Measurements from ENCODE around the gene PHKA1.
"Not testable (repeated sequence)": the region's sequence is repeated elsewhere in the genome, so short reads cannot be mapped to it uniquely, and the experiment has no call there.

Gene PHKA1

DNA sequence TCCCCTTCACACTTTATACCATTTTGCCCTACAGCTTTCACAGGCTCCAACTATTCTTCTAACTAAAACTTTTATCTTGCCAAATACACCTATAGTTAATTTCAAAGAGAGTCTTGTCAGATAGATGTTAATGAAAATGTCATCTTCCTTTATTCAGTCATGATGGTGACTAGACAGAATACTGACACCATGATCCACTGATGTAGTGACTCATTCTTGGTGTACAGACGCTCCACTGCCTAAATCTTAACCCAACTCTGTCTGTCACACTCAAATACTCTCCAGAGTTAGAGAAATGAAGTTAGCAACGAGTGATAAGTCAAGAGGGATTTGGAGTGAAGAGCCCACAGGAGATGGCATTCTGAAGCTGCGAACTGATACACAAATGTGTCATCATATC lies 109.4 kb downstream of the PHKA1 start:
- no peak for DNase-seq
- in situ Hi-C loops (cut with HindIII; ENCODE audit: low pct_ligation_motif_present, low pct_unique_long_range_greater_than_20kb, low sequenced_read_pairs), result no loop called here

DNA sequence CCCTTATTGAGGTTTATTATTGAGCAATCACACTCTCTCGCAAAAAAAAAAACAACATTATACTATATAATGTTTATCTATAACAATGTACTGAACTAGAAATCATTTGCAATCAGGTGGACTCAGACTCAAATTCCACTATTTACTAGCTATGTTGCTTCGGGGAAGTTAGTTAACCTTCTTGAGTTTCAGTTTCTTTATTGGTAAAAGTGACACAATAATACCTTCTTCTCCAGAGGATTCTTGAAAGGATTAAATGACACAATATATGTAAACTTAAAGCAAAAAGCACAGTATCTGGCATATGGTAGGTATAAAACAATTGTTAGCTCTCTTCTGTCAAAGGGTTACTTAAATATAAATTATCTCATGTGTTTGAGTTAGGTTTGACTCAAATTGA lies 110.0 kb downstream of the PHKA1 start:
- in situ Hi-C loops (cut with HindIII; ENCODE audit: low pct_ligation_motif_present, low pct_unique_long_range_greater_than_20kb, low sequenced_read_pairs), result no loop called here
- no peak for DNase-seq

DNA sequence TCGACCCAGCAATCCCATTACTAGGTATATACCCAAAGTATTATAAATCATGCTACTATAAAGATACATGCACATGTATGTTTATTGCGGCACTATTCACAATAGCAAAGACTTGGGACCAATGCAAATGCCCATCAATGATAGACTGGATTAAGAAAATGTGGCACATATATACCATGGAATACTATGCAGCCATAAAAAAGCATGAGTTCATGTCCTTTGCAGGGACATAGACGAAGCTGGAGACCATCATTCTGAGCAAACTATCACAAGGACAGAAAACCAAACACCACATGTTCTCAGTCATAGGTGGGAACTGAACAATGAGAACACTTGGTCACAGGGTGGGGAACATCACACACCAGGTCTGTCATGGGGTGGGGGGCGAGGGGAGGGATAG lies 123.1 kb downstream of the PHKA1 start:
- in situ Hi-C loops (cut with HindIII; ENCODE audit: low pct_ligation_motif_present, low pct_unique_long_range_greater_than_20kb, low sequenced_read_pairs); DNase-seq: not testable (repeated sequence)

DNA sequence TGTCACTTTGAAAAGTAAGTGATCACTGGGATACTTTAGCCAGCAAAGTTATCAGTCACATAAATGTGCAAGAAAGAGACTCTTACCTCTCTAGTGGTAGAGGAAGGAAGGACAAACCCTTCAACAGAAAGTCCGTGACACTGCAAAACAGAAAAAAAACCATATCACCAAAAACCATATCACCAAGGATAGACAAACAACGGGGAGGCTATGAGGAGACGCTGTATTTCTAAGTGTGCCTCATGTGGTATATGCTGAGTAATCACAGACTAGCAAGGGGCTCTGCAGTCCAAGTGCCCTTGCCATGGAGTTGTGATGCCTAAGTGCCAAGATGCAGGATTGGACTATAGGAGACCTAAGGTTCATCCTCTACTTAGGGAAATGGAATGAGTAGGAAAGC lies 129.9 kb downstream of the PHKA1 start:
- DNase-seq, result no peak
- in situ Hi-C loops (cut with HindIII; ENCODE audit: low pct_ligation_motif_present, low pct_unique_long_range_greater_than_20kb, low sequenced_read_pairs), result no loop called here

DNA sequence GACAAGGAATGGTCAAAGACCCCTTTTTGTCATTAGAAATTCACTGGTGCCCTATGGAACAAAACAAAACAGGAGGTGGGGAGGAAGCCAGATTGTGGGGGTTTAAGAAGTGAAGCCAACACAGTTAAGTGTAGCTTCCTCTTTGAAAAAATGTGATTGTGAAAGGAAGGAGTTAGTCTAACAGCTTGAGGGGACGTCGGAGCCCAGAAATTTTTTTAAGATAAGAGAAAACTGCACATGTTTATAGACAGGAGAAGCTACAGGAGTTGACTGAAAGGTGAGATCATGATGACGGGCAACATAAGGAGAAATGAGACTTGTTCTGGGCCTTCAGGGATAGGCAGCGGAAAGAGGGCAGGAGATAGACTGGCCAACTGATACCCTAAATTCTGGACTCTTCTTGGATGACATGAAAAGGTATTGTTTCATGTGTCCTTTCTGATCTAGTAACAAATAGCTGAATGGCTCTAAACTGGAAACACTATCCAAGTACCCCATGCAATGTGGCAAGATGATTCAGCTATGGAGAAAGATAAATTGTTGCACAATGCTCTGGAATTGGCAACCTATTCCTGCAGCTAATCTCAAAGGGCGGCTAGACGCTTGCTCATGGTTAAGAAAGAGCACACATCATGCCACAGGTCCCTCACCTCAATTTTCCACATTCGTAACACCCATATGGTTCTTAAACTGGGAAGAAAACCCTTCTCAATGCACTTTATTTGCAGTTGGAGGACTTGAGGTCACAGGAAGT lies 137.8 kb downstream of the PHKA1 start:
- in situ Hi-C loops (cut with HindIII; ENCODE audit: low pct_ligation_motif_present, low pct_unique_long_range_greater_than_20kb, low sequenced_read_pairs), result no loop called here
- DNase-seq, result no peak

DNA sequence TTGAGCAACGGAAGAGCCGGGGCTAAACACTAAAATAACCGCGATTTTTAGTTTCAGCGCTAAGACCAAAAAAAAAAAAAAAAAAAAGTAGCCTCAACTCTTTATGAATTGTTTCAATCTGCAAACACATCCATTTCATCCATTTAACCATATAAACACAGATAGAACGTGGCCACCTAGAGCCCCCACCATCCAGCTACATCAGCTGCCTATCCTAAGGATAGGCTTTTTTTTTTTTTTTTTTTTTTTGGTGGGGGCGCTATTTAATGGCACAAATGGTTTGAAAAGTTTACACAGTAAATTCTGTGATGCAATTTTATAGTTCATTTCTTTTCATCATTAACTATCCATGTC lies 141.0 kb downstream of the PHKA1 start:
- in situ Hi-C loops (cut with HindIII; ENCODE audit: low pct_ligation_motif_present, low pct_unique_long_range_greater_than_20kb, low sequenced_read_pairs), result no loop called here
- no peak for DNase-seq

DNA sequence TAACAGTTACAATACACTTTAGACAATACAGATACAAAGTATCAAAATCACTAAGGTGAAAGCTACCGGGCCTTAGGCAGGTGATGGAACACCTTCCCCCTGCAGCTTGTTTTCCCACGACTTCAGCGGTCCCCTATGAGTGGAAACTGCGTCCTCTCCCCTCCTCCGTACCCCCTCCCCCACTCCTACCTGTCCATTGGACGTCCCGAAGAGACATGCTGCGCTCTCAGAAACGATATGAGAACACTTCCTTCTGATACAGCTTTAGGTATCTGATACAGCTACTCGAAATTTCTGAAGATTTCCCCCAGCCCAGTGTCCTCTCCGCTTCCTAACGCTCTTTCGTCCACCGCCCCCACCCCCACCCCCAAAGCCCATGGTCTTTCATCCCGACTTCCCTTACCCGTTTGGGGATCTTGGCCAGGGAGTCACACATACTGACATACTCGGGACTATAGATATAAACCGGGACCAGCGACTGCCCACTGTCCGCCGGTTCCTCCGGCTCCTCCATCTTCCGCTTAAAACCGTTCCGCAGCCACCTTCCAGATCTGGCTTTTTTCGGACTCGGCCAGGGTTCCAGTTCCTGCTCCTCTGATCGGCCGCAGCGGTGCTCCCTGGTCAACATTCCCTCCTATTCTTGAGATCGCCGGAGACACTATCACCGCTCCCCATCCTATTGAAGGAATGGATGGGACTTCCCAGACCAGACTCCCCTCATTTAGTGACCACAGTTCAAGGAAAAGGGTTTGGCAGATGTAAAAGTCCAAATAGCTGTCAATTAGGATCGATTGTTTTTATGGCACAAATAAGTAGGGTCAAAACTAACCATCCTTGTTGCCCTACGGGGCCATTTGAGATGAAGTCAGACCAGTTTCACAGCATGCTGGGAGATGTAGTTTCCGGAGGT lies 141.6 kb downstream of the PHKA1 start, which contains the start of gene HDAC8:
TSS of gene HDAC8 (minus strand) at position 596 of the 910 bp plus-strand sequence. CDS start at position 514, 82 bp downstream.
- in situ Hi-C loops (cut with HindIII; ENCODE audit: low pct_ligation_motif_present, low pct_unique_long_range_greater_than_20kb, low sequenced_read_pairs), result no loop called here

DNA sequence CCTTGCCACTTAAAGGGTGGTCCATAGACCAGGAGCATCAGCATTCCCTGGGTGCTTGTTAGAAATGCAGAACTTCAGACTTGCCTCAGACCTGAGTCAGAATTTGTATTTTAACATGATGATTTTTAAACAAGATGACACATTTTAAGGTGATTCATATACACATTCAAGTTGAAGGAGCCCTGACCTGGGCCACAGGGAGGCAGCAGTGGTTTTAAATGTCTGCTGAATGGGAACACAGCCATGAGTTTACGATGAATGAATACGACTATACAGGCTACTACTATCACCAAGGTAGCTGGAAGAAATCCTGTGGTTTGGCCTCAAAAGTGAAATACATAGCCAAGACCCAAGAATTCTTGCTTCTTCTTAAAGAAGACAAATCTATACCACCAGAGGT lies 144.3 kb downstream of the PHKA1 start:
- DNase-seq, result peak; percentile 24

More for the DNA sequence above, 141.6 kb downstream of the PHKA1 start, which contains the start of gene HDAC8:
- peak; percentile 63 for DNase-seq

DNA sequence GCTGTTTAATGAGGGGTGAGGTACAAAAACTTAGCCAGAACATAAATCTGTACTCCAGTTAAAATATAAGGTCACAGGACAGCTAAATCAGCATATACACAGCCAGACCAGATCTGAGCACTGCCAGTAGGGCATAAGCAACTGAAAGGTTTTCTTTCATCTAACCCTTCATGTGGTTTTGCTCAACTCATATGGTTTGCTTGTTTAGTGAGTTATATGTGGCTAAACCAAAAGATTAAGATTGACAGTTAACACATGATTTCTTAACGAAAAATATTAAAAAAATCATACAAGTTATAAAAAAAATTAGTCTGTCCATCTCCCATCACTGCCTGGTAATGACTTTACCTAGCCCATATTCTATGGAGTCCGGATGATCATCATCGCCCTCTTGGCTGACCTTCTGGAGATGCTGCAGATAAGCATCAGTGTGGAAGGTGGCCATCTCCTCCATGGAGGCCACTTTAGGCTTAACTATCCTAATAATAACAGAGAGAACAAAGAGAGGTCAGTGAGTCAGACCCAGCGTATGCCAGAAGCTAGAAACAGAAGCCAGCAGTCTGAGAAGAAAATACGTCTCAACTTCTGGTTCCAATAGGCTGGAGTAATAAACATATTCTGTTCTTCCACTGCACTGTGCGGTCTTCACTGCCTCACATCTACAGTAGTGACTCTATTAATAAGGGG lies 145.6 kb downstream of the PHKA1 start:
- DNase-seq, result no peak
- in situ Hi-C loops (cut with HindIII; ENCODE audit: low pct_ligation_motif_present, low pct_unique_long_range_greater_than_20kb, low sequenced_read_pairs), result no loop called here

More for the DNA sequence above, 144.3 kb downstream of the PHKA1 start:
- in situ Hi-C loops (cut with HindIII; ENCODE audit: low pct_ligation_motif_present, low pct_unique_long_range_greater_than_20kb, low sequenced_read_pairs), result no loop called here

DNA sequence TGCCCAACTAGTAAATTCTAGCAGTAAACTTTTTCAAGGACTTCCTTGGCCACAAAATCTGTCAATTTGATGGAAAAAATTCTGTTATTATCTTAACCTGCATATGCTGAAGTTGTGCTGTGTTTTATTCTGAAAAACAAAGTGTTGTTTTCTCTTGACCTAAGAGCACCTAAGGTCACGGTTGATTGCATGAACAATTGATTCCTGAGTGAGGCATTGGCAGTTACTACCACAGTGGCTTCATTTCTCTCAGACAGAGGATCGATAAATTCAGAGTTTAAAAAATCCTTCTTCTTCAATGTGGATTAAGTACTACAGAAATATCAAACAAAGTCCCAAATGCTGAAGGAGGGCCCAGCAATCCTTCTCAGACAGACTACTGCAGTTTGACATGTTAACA lies 147.7 kb downstream of the PHKA1 start:
- in situ Hi-C loops (cut with HindIII; ENCODE audit: low pct_ligation_motif_present, low pct_unique_long_range_greater_than_20kb, low sequenced_read_pairs), result no loop called here
- DNase-seq, result no peak

DNA sequence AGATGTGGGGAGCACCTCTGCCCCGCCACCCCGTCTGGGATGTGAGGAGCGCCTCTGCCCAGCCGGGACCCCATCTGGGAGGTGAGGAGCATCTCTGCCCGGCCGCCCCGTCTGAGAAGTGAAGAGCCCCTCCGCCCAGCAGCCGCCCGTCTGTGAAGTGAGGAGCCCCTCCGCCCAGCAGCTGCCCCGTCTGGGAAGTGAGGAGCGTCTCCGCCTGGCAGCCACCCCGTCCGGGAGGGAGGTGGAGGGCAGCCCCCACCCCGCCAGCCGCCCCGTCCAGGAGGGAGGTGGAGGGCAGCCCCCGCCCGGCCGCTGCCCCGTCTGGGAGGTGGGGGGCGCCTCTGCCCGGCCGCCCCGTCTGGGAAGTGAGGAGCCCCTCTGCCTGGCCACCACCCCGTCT lies 154.5 kb downstream of the PHKA1 start:
- DNase-seq; in situ Hi-C loops (cut with HindIII; ENCODE audit: low pct_ligation_motif_present, low pct_unique_long_range_greater_than_20kb, low sequenced_read_pairs): not testable (repeated sequence)

DNA sequence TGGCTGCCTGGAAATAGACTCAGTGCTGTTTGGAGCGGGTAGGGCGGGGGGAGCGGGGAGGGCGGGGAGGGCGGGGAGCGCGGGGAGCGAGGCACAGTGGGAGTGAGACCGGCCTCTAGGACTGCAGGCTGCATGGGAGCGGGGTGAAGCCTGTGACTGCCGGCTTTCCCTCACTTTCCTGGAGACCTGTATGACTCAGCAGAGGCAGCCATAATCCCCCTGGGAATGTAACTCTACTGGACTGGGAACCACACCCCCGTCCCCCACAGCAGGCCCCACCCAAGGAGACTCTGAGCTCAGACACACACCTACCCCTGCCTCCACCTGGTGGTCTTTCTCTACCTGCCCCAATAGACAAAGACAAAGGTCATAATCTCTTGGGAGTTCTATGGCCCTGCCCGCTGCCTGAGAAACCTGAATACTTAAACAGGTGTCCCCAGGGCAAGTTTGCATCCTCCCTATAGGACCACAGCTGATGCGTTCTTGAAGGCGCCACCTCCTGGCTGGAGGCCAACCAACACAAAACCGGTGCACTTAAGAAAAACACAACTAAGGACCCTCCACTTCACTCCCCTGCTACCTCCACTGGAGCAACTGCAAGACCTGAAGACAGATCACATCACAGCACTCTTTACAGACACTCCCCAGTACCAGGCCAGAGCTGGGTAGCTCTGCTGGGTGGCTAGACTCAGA lies 159.5 kb downstream of the PHKA1 start:
- DNase-seq, result peak; percentile 0
- in situ Hi-C loops (cut with HindIII; ENCODE audit: low pct_ligation_motif_present, low pct_unique_long_range_greater_than_20kb, low sequenced_read_pairs), result no loop called here

DNA sequence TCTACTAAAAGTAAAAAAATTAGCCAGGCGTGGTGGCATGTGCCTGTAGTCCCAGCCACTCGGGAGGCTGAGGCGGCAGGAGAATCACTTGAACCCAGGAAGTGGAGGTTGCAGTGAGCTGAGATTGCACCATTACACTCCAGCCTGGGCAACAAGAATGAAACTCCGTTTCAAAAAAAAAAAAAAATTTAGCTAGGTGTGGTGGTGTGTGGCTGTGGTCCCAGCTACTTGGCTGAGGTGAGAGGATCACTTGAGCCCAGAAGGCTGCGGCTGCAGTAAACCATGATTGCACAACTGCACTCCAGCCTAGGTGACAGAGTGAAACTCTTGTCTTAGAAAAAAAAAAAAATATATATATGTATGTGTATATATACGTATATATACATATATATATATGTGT lies 161.7 kb downstream of the PHKA1 start:
- DNase-seq; in situ Hi-C loops (cut with HindIII; ENCODE audit: low pct_ligation_motif_present, low pct_unique_long_range_greater_than_20kb, low sequenced_read_pairs): not testable (repeated sequence)

DNA sequence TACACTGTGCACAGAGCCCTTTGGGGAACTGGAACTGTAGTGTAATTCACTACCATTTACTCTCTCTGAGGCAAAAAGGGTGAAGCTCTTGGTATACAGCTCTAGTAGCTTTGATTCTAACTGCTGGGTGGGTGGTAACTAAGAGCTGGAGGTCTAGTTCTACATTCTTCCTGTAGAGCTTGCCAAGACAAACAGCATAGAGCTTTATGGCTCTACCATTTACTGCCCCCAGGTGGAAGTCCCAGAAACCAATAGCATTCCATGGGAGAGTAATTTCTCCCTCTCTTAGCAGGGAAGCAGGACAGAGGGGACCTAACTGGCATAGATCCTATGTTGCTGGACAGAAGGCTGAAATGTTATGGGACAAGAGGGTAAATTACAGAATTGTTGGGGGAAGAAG lies 168.1 kb downstream of the PHKA1 start:
- DNase-seq, result peak; percentile 0
- in situ Hi-C loops (cut with HindIII; ENCODE audit: low pct_ligation_motif_present, low pct_unique_long_range_greater_than_20kb, low sequenced_read_pairs), result no loop called here

DNA sequence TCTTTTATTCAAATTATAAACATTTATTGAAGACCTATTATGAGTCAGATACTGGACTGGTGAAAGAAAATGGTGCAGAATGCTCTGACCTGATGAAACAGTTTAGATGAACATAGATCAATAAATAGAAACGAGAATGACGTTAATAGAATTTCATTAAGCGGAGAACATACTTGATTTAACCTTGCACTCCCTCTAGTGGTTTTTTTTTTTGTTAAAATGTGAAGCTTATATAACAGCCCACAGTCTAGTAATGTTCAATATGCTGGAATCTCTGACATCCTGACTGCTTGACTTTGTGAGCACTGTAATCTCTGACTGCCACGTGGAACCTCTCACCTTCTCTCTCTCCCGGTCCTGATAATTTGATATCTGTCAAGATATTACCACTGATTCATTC lies 173.8 kb downstream of the PHKA1 start:
- in situ Hi-C loops (cut with HindIII; ENCODE audit: low pct_ligation_motif_present, low pct_unique_long_range_greater_than_20kb, low sequenced_read_pairs), result no loop called here

DNA sequence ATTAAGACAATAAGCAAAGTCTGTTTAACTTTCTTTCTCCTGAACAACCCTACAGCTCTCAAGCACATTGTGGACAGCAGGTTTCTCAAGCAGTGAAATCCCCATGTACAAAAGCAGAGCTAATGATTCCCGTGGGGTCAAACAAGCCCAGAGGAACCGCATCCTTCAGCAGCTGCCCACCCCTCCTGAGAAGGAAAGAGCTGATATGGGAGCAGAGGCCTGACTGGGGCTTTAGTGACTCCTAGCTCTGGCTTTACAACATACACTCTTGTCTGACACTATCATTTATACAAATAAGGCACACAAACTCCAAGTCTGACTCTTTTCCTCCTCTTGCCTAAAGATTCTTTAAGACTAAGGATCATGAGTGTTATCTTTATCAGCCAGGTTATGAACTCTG lies 174.3 kb downstream of the PHKA1 start:
- in situ Hi-C loops (cut with HindIII; ENCODE audit: low pct_ligation_motif_present, low pct_unique_long_range_greater_than_20kb, low sequenced_read_pairs), result no loop called here
- DNase-seq, result no peak

More for the DNA sequence above, 173.8 kb downstream of the PHKA1 start:
- DNase-seq, result peak; percentile 1

DNA sequence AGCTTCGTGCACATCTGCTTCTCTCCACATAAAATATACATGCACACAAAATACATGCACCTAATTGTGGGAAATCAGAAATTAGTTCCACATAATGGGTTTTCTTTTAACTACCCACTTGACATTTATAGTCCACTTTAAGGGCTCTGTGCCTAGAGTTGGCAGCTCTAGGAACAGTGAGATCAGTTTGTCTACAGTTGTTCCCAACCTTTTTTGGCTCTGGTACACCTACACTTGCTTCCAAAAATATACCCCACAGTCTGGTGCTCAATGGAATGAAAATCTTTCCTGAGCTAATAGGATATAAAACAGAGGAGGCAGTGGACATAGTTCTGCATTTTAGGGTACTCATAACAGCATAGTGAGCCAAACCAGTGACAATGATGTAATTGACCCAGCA lies 177.6 kb downstream of the PHKA1 start:
- in situ Hi-C loops (cut with HindIII; ENCODE audit: low pct_ligation_motif_present, low pct_unique_long_range_greater_than_20kb, low sequenced_read_pairs), result no loop called here
- DNase-seq, result no peak

DNA sequence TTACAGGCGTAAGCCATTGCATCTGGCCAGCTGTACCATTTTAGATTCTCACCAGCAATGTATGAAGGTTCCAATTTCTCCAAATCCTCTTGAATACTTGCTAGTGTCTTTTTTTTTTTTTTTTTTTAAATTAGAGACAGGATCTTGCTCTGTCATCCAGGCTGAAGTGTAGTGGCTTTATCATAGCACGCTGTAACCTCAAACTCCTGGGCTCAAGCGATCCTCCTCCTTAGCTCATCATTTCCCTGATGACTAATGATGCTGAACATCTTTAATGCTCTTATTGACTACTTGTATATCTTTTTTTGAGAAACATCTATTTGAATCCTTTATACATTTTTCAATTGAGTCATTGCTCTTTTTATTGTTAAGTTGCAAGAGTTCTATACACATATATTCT lies 181.7 kb downstream of the PHKA1 start:
- DNase-seq, result no peak
- in situ Hi-C loops (cut with HindIII; ENCODE audit: low pct_ligation_motif_present, low pct_unique_long_range_greater_than_20kb, low sequenced_read_pairs), result no loop called here

Measured in ACHN (cell line).